SK-N-SH (cell line): Measurements from ENCODE around the gene C1QTNF9B. TPM values are rescaled to one million over a fixed set of nuclear protein-coding genes. Genes with fewer than 3 reads are reported as not detected.

Source experiments
- CTCF ChIA-PET: fragments of 300-600, 350-600 bp; formaldehyde crosslinking; extraction: SDS; loops from one replicate; lab custom pipeline; 2021; lab: Yijun Ruan, JAX
- POLR2A ChIA-PET: fragments of 350-600 bp; sonication (Branson Sonifier 250); formaldehyde crosslinking; extraction: SDS; loops from one replicate; lab custom pipeline; 2020; ENCODE audit warnings: antibody characterized with exemption, inconsistent platforms; lab: Yijun Ruan, JAX
- DNase-seq: peaks from one replicate; pipeline ENCODE4 v3.0.0; 2012
- H2AFZ ChIP-seq: fragments of 200-600 bp; sonication (generic); 2 replicates; pipeline ENCODE4 v1.8.1; 2016; ENCODE audit warnings: antibody characterized with exemption, mild to moderate bottlenecking, low read depth
- H3F3A ChIP-seq: fragments of 200-600 bp; sonication (generic); replicated peaks from 2 replicates; pipeline ENCODE3; 2016; ENCODE audit warnings: antibody characterized with exemption, mild to moderate bottlenecking; ENCODE audit not compliant: insufficient read depth
- H3K27ac ChIP-seq, 2 experiments: fragments of 200-500 bp in 1 of 2; fragments of 200-600 bp in 1 of 2; sonication (Bioruptor generic) in 1 of 2; sonication (generic), shearing (Covaris generic) in 1 of 2; 2 replicates each; pipeline versions ENCODE4 v1.5.1 to v1.6.1; 2014 to 2016; ENCODE audit warnings: low read depth in 2 of 2, inconsistent platforms in 1 of 2, low read length in 1 of 2, mild to moderate bottlenecking in 1 of 2, mixed read lengths in 1 of 2
- H3K27me3 ChIP-seq: fragments of 200-600 bp; sonication (generic), shearing (Covaris generic); 2 replicates; pipeline ENCODE4 v1.6.1; 2016; ENCODE audit warnings: mixed run types; ENCODE audit not compliant: insufficient read depth
- H3K36me3 ChIP-seq, 2 experiments: fragments of 200-500 bp in 1 of 2; fragments of 200-600 bp in 1 of 2; sonication (Bioruptor generic) in 1 of 2; sonication (generic) in 1 of 2; replicated peaks in 1 of 2; 2 replicates each; pipeline versions ENCODE3 to v1.5.1; 2014 to 2016; ENCODE audit warnings: low read length in 1 of 2, mild to moderate bottlenecking in 1 of 2; ENCODE audit not compliant: insufficient read depth in 2 of 2, control insufficient read depth in 1 of 2
- H3K4me1 ChIP-seq, 2 experiments: fragments of 200-500 bp in 1 of 2; fragments of 200-600 bp in 1 of 2; sonication (Bioruptor generic) in 1 of 2; sonication (generic), shearing (Covaris generic) in 1 of 2; 2 replicates each; pipeline versions ENCODE4 v1.5.1 to v1.6.1; 2014 to 2016; ENCODE audit warnings: low read depth in 1 of 2, low read length in 1 of 2, mixed run types in 1 of 2; ENCODE audit not compliant: insufficient read depth in 2 of 2, control insufficient read depth in 1 of 2
- H3K4me2 ChIP-seq: fragments of 200-600 bp; sonication (generic), shearing (Covaris generic); 2 replicates; pipeline ENCODE4 v1.6.1; 2017; ENCODE audit warnings: mixed run types
- H3K4me3 ChIP-seq, 2 experiments: fragments of 200-500 bp in 1 of 2; fragments of 200-600 bp in 1 of 2; sonication (Bioruptor generic) in 1 of 2; sonication (generic), shearing (Covaris generic) in 1 of 2; 2 replicates each; pipeline versions ENCODE4 v1.5.1 to v1.8.1; 2014 to 2016; ENCODE audit warnings: low read depth in 2 of 2, inconsistent platforms in 1 of 2, low read length in 1 of 2, mild to moderate bottlenecking in 1 of 2, mixed read lengths in 1 of 2, moderate library complexity in 1 of 2
- H3K79me2 ChIP-seq: fragments of 200-600 bp; sonication (generic); 2 replicates; pipeline ENCODE4 v1.8.1; 2017; ENCODE audit warnings: mild to moderate bottlenecking; ENCODE audit not compliant: insufficient read depth
- H3K9ac ChIP-seq: fragments of 200-600 bp; sonication (generic); 2 replicates; pipeline ENCODE4 v1.6.1; 2017; ENCODE audit warnings: mixed run types
- H3K9me2 ChIP-seq: fragments of 200-600 bp; sonication (generic); 2 replicates; pipeline ENCODE4 v1.6.1; 2017; ENCODE audit warnings: mixed run types
- H3K9me3 ChIP-seq: fragments of 200-600 bp; sonication (generic); 2 replicates; pipeline ENCODE4 v1.6.1; 2017; ENCODE audit warnings: mixed run types, mild to moderate bottlenecking, moderate library complexity
- H4K20me1 ChIP-seq: fragments of 200-600 bp; sonication (generic); 2 replicates; pipeline ENCODE4 v1.6.1; 2017; ENCODE audit warnings: mild to moderate bottlenecking, mixed run types; ENCODE audit not compliant: insufficient read depth
- CHD2 ChIP-seq: fragments of 150-350 bp; IDR thresholded peaks from 2 replicates; pipeline ENCODE4 v1.6.1; 2018; ENCODE audit warnings: low read length; ENCODE audit not compliant: partially characterized antibody
- CTCF ChIP-seq: fragments of 200-600 bp; sonication (generic); IDR thresholded peaks from 2 replicates; pipeline ENCODE4 v1.6.1; 2017; ENCODE audit warnings: antibody characterized with exemption, mild to moderate bottlenecking, moderate library complexity
- FOSL2 ChIP-seq: IDR thresholded peaks from 2 replicates; pipeline ENCODE4 v1.4.0; 2012; ENCODE audit warnings: low read depth, mild to moderate bottlenecking, moderate library complexity, borderline replicate concordance
- MEF2A ChIP-seq: IDR thresholded peaks from 2 replicates; pipeline ENCODE4 v1.4.0; 2012; ENCODE audit warnings: low read depth, borderline replicate concordance
- NFIC ChIP-seq: IDR thresholded peaks from 2 replicates; pipeline ENCODE4 v1.4.0; 2012; ENCODE audit warnings: borderline replicate concordance
- NRF1 ChIP-seq: IDR thresholded peaks from 2 replicates; pipeline ENCODE4 v1.6.1; 2012; ENCODE audit warnings: low read depth, mild to moderate bottlenecking, low read length
- PBX3 ChIP-seq: IDR thresholded peaks from 2 replicates; pipeline ENCODE4; 2012
- POLR2AphosphoS5 ChIP-seq: IDR thresholded peaks from 2 replicates; pipeline ENCODE4 v1.6.1; 2012; ENCODE audit warnings: low read depth, low read length
- RCOR1 ChIP-seq: fragments of 150-350 bp; IDR thresholded peaks from 2 replicates; pipeline ENCODE4 v1.6.1; 2017; ENCODE audit warnings: antibody characterized with exemption, low read length
- SIN3A ChIP-seq: IDR thresholded peaks from 2 replicates; pipeline ENCODE4 v1.6.1; 2012; ENCODE audit warnings: low read depth, mild to moderate bottlenecking, low read length, moderate library complexity, borderline replicate concordance
- TCF12 ChIP-seq: IDR thresholded peaks from 2 replicates; pipeline ENCODE4 v1.4.0; 2012
- USF2 ChIP-seq: fragments of 150-350 bp; IDR thresholded peaks from 2 replicates; pipeline ENCODE4 v1.6.1; 2017; ENCODE audit warnings: antibody characterized with exemption, low read length, low read depth, borderline replicate concordance
- WGBS: methylation state at CpG from one replicate; pipeline ENCODE4 v1.1.6; 2017; ENCODE audit warnings: low lambda C conversion rate; 5-methylcytosine and 5-hydroxymethylcytosine counted together
- polyA plus RNA-seq, 3 experiments: library from polyadenylated mRNA; depleted of rRNA; stranded (reverse); fragments of >200 nt; gene quantifications; 2 replicates each; pipeline ENCODE4 v1.2.3, GENCODE V29; 2012
- TF ChIP-seq, protein P1 (sequence below): fragments of 150-350 bp; IDR thresholded peaks from 2 replicates; pipeline ENCODE4 v1.6.1; 2016; ENCODE audit warnings: mild to moderate bottlenecking, low read depth, low read length
- TF ChIP-seq, protein P2 (sequence below): IDR thresholded peaks from 2 replicates; pipeline ENCODE4 v1.4.0; 2012; ENCODE audit warnings: low read depth, borderline replicate concordance

Gene C1QTNF9B
- polyA plus RNA-seq, 1 of the 3 experiments (the other 2 are of a cell fraction), result not detected

DNA sequence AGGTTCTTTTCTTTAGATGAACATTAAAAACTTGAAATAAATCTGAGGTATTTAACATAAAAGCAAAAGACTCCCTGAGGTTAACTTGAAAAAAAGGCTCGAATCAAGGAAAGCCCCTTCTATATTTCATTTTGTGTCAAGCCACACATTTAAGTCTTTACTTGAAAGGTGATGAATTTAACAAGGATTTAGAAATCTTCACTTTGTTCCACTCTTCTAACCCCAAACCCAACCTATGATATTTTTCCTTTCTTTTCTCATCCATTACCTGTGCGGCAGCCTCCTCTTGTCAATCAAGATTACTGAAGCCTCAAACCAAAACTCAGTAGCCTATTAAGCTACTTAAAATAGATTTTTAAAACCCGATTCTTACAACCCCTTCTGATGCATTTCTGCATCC lies 41.9 kb downstream of the C1QTNF9B start (continued):
- TF ChIP-seq PBX3 (no peak), TCF12 (no peak), FOSL2 (no peak)
- TF ChIP-seq, protein P1, sequence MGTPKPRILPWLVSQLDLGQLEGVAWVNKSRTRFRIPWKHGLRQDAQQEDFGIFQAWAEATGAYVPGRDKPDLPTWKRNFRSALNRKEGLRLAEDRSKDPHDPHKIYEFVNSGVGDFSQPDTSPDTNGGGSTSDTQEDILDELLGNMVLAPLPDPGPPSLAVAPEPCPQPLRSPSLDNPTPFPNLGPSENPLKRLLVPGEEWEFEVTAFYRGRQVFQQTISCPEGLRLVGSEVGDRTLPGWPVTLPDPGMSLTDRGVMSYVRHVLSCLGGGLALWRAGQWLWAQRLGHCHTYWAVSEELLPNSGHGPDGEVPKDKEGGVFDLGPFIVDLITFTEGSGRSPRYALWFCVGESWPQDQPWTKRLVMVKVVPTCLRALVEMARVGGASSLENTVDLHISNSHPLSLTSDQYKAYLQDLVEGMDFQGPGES, result no peak

DNA sequence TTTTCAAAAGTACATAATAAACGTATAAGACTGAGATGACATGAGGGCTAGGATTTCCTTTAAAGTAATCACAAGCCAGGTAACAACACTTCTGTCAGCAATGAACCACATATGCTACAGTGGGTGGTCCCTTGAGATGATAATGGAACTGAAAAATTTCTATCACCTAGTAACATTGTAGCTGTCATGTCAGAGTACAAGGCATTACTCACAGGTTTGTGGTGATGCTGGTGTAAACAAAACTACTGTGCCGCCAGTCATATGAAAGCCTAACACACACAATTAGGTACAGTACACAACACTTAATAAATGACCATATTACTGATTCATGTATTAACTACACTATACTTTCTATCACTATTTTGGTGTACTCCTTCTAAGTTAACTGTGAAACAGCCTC lies 45.0 kb downstream of the C1QTNF9B start:
- ChIA-PET CTCF (interaction anchor here (0.6 to 1.4 kb wide), 3 partner anchors 16 to 385 kb away, joined by 3 to 6 read pairs (median 4); no protein-coding TSS in a partner anchor), POLR2A (interaction anchor here (0.6 kb wide), 1 partner anchor 277 kb away, joined by 4 read pairs; no protein-coding TSS in a partner anchor)
- DNase-seq, result no peak
- H3F3A ChIP-seq, result no peaks in the 10 kb centered on the region
- no peaks in the 10 kb centered on the region for H3K9me3 ChIP-seq
- H3K36me3 ChIP-seq, result peaks cover 0 to 24% of the 10 kb centered on the region in 2 experiments
- no peak overlapping the region for H3K4me2 ChIP-seq
- H3K79me2 ChIP-seq, result no peaks in the 10 kb centered on the region
- no peak overlapping the region for H3K27ac ChIP-seq
- no peak overlapping the region for H3K4me3 ChIP-seq
- peaks cover 0 to 16% of the 10 kb centered on the region in 2 experiments; a peak in 2 of 4 replicates for H3K4me1 ChIP-seq
- no peaks in the 10 kb centered on the region for H3K9me2 ChIP-seq
- WGBS, result 50% methylated on average over 2 of the region's 2 CpGs
- no peaks in the 10 kb centered on the region for H3K27me3 ChIP-seq
- no peak for TF ChIP-seq NFIC
- TF ChIP-seq, protein P1, result no peak
- TF ChIP-seq USF2, result no peak
- no peak for TF ChIP-seq CTCF
- no peak for TF ChIP-seq NRF1
- no peak for TF ChIP-seq SIN3A
- no peak for TF ChIP-seq MEF2A
- no peak for TF ChIP-seq CHD2
- TF ChIP-seq POLR2AphosphoS5, result no peak
- TF ChIP-seq, protein P2, sequence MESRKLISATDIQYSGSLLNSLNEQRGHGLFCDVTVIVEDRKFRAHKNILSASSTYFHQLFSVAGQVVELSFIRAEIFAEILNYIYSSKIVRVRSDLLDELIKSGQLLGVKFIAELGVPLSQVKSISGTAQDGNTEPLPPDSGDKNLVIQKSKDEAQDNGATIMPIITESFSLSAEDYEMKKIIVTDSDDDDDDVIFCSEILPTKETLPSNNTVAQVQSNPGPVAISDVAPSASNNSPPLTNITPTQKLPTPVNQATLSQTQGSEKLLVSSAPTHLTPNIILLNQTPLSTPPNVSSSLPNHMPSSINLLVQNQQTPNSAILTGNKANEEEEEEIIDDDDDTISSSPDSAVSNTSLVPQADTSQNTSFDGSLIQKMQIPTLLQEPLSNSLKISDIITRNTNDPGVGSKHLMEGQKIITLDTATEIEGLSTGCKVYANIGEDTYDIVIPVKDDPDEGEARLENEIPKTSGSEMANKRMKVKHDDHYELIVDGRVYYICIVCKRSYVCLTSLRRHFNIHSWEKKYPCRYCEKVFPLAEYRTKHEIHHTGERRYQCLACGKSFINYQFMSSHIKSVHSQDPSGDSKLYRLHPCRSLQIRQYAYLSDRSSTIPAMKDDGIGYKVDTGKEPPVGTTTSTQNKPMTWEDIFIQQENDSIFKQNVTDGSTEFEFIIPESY, result no peak
- no peak for TF ChIP-seq RCOR1
- H3K9ac ChIP-seq, result no peak overlapping the region
- no peak overlapping the region for H2AFZ ChIP-seq
- no peaks in the 10 kb centered on the region for H4K20me1 ChIP-seq
